HCT116 (cell line): Measurements from ENCODE around the gene DPF1.

Experiments
- CEBPB ChIP-seq: IDR thresholded peaks from 2 replicates; pipeline ENCODE4 v1.6.1; 2012; ENCODE audit warnings: low read depth
- CTCF ChIP-seq, 3 experiments: fragments of 200-600 bp in 1 of 3; sonication (generic) in 1 of 3; IDR thresholded peaks in 2 of 3; conservative IDR thresholded peaks in 1 of 3; 2 replicates each; pipeline ENCODE4 v1.5.1; 2012 to 2017; ENCODE audit warnings: low read depth in 2 of 3, low read length in 2 of 3, antibody characterized with exemption in 1 of 3, borderline replicate concordance in 1 of 3, control low read depth in 1 of 3, mild to moderate bottlenecking in 1 of 3, mixed read lengths in 1 of 3, mixed run types in 1 of 3, moderate library complexity in 1 of 3; ENCODE audit not compliant: insufficient read depth in 1 of 3
- EGR1 ChIP-seq: IDR thresholded peaks from 2 replicates; pipeline ENCODE4 v1.6.1; 2012; ENCODE audit warnings: low read depth
- EZH2 ChIP-seq: fragments of 200-600 bp; sonication (generic); IDR thresholded peaks from 2 replicates; pipeline ENCODE4 v1.6.1; 2017; ENCODE audit warnings: antibody characterized with exemption, mixed run types
- MAX ChIP-seq: IDR thresholded peaks from 2 replicates; pipeline ENCODE4 v1.6.1; 2012
- POLR2A ChIP-seq: IDR thresholded peaks from 2 replicates; pipeline ENCODE4 v1.7.0; 2011; ENCODE audit warnings: borderline replicate concordance; ENCODE audit not compliant: insufficient read depth, insufficient read length; ENCODE audit errors: extremely low read depth
- POLR2AphosphoS5 ChIP-seq: IDR thresholded peaks from 2 replicates; pipeline ENCODE4 v1.6.1; 2011; ENCODE audit warnings: mild to moderate bottlenecking, low read depth, low read length, moderate library complexity
- SP1 ChIP-seq: IDR thresholded peaks from 2 replicates; pipeline ENCODE4 v1.6.1; 2012; ENCODE audit warnings: low read depth
- SRF ChIP-seq: IDR thresholded peaks from 2 replicates; pipeline ENCODE4 v1.6.1; 2012; ENCODE audit warnings: low read depth
- ZNF274 ChIP-seq: fragments of 200-500 bp; sonication (Bioruptor generic); IDR thresholded peaks from 2 replicates; pipeline ENCODE4 v1.6.1; 2014; ENCODE audit warnings: mild to moderate bottlenecking, low read depth, low read length, inconsistent platforms

- no peak for TF ChIP-seq CEBPB
- no peak for TF ChIP-seq CTCF (IDR thresholded peaks at IDR 0.05 in 2 of 3, conservative IDR thresholded peaks at IDR 0.05 in 1 of 3; ENCODE audit: borderline replicate concordance in 1 of 3, insufficient read depth in 1 of 3, low read depth in 2 of 3, low read length in 2 of 3)
- TF ChIP-seq POLR2AphosphoS5, result no peak
- no peak for TF ChIP-seq POLR2A
- TF ChIP-seq EZH2, result no peak
- no peak for TF ChIP-seq SRF
- no peak for TF ChIP-seq SP1
- no peak for TF ChIP-seq ZNF274
- no peak for TF ChIP-seq EGR1
- no peak for TF ChIP-seq MAX
Observed at GRCh38 chr19:38209152-38209551, 14.9 kb downstream of the DPF1 start.
